ENCODE results near the gene SHISAL2A.

DNA sequence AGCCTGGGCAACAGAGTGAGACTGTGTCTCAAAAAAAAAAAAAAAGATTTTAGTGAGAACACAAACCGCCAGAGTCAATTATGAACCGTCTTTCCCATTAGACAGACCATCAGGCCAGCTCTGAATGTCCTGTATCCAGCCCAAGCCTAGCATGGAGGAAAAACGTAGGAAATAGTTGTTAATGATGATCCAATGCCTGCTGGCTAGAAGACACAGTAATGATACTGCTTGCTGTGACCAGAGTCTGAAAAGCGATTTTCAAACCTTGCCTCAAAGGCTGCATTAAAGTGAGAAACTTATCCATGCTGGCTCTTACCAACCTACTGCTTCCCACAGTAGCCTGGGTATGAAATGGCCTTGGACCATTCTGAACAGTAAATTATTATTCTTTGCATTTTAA is 48.2 kb downstream of the SHISAL2A start:
- TF ChIP-seq, protein P1, sequence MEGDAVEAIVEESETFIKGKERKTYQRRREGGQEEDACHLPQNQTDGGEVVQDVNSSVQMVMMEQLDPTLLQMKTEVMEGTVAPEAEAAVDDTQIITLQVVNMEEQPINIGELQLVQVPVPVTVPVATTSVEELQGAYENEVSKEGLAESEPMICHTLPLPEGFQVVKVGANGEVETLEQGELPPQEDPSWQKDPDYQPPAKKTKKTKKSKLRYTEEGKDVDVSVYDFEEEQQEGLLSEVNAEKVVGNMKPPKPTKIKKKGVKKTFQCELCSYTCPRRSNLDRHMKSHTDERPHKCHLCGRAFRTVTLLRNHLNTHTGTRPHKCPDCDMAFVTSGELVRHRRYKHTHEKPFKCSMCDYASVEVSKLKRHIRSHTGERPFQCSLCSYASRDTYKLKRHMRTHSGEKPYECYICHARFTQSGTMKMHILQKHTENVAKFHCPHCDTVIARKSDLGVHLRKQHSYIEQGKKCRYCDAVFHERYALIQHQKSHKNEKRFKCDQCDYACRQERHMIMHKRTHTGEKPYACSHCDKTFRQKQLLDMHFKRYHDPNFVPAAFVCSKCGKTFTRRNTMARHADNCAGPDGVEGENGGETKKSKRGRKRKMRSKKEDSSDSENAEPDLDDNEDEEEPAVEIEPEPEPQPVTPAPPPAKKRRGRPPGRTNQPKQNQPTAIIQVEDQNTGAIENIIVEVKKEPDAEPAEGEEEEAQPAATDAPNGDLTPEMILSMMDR (IDR thresholded peaks at IDR 0.05) = no peak
- TF ChIP-seq POLR2A (IDR thresholded peaks at IDR 0.05) (no peak), EP300 (IDR thresholded peaks at IDR 0.05) (no peak)
